RCC 7860 (cell line): ENCODE results near the gene SRGAP1.

ENCODE experiments used
- DNase-seq: peaks from one replicate; pipeline ENCODE4 v3.0.0-alpha.2; 2015; ENCODE audit warnings: low spot score
- FAIRE-seq: peaks from 2 replicates; lab custom pipeline; 2012; peaks lifted over from hg19 to GRCh38; lab: Jason Lieb, UNC

SRGAP1 gene

DNA sequence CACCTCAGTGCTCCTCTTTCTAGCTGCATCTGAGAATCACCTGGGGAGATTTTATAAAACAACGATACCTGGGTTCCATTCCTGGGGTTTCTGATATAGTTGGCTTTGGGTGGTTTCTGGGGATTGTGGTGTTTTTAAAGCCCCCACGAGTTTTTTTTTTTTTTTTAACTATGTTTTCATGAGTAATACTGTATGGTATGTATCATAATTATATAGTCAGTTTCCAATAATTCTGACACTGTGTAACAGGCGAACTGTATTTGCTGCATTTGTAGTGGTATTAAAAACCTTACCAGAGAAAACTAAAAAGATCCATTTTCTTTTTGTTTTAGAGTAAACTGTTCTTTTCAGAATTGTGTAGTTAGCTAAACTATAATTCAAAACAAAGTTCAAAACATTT lies 84.9 kb downstream of the SRGAP1 start:
- FAIRE-seq (no peak), DNase-seq (no peak)

- no peak for FAIRE-seq
- no peak for DNase-seq
Observed at GRCh38 chr12:63930971-63931370, 86.5 kb downstream of the SRGAP1 start.

DNA sequence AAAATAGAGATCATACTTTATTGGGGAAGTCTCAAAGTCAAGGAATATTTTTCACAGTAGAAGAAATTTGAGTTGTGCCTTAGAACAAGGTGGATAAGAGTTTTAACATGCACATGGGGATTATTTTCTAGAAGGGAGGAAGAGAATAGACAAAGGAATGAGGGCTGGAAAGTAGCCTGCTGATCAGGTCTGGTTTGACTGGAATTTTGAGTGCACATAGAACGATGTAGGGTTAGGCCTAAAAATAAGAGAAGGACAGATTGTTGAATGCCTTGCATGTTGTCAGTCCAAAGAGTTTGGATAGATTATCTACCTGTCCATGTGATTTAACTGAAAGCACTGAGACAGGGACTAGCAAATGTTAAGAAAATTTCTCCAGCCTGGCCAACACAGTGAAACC lies 87.2 kb downstream of the SRGAP1 start:
- DNase-seq, result no peak
- FAIRE-seq, result no peak

DNA sequence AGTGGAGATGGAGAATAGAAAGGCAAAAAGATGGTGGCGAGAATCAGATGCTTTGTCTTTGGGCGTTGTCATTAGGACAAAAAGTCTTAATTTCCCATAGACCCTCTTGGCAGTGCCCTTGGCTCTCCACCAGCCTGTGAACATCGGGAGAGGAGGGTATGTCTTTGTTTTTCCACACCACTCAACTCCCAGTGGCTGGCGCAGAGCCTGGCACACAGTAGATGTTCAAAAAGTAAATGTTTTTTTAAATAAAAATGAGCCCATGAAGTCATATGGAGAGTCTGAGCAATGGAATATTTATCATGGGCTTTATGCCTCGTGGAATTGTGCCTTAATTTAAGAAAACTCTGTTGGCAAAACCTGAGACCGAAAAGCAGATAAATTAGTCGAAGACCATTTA lies 90.4 kb downstream of the SRGAP1 start:
- FAIRE-seq, result no peak
- DNase-seq, result no peak

GRCh38 chr12:63935361-63935760 lies 90.9 kb downstream of the SRGAP1 start:
- no peak for DNase-seq
- FAIRE-seq, result no peak

DNA sequence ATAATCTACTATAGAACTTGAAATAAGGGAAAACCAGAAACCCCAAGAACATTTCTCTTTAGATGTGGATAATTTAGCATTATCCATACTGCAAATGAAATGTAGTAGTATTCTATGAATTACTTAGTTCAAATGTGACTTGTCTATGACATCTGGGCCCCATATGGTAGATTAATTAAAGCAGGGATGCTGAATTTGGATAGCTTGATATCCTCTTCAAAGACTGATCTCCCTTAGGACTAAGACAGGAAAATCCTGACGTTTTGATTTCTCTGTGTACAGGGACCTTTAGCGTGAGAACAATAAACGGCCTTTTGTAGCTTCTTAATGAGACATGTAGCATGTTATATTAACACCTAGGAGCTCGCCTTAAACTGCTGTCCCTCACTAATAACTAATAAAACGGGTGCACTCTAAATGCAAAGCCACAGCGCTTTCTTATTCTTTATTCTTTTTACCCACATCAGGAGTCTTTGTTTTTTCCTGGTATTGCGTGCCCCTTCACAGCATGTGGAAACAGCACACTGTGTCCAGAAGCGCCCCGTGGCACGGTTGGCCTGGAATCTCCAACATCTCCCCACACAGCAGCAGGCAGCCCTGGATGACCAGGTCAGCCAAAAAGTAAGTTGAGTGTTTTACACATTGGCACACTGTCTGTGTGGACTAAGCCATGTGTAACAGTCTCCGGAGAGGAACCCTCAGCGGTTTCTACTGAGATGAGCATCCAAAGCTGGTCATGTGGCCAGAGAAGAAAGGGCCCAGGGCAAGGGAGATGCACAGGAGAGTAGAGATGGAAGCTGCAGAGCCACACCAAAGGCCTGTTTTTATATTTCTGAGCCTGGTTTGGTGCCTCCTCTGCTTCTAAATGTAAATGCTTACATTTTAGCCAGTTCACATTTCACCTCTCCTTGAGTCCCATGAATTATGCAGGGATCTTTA lies 93.1 kb downstream of the SRGAP1 start:
- DNase-seq, result no peak
- no peak for FAIRE-seq

GRCh38 chr12:63940310-63941005 lies 96.0 kb downstream of the SRGAP1 start:
- DNase-seq (no peak), FAIRE-seq (no peak)

GRCh38 chr12:63941166-63941800 lies 96.8 kb downstream of the SRGAP1 start:
- DNase-seq (no peak), FAIRE-seq (no peak)

DNA sequence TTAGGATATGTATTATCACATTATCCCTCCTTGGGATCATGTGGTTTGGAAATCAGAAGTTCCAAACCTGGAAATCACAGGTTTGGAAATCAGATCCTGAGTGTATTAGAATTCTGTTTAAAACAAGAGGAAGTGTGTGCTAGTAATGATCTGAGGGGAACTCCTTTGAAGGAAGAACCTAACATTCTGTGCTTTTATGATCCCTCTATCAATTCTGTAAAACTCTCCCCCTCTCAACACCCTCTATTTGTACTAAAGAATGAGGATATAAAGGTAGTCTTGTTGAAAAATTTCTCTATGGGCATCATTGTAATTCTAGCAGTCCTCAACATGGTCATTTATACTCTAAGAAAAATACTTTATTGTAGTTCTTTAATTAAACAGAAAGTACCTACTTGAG lies 97.4 kb downstream of the SRGAP1 start:
- no peak for FAIRE-seq
- DNase-seq, result no peak

GRCh38 chr12:63942464-63943241 lies 98.2 kb downstream of the SRGAP1 start:
- FAIRE-seq, result no peak
- DNase-seq, result no peak

DNA sequence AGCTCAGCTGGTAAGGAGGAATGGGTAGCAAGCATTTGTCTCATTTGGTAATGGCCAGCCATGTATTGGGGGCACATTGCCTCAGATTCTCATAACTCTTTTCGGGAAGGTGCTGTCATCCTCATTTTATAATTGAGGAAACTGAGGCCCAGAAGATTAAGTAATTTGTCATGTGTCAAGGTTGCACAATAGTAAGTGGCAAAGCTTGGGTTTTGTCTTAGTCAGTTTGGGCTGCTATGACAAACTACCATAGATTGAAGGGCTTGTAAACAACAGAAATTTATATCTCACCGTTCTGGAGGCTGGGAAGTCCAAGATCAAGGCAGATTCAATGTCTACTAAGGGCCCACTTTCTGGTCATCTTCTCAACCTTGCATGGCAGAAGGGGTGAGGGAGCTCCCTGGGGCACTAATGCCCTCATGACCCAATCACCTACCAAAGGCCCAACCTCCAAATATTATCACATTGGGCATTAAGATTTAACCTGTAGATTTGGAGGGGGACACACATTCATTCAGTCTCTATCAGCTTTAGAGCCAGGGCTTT lies 99.6 kb downstream of the SRGAP1 start:
- no peak for DNase-seq

GRCh38 chr12:63944586-63945228 lies 100.2 kb downstream of the SRGAP1 start:
- FAIRE-seq (no peak), DNase-seq (no peak)

More for the DNA sequence above, 99.6 kb downstream of the SRGAP1 start:
- FAIRE-seq, result no peak

DNA sequence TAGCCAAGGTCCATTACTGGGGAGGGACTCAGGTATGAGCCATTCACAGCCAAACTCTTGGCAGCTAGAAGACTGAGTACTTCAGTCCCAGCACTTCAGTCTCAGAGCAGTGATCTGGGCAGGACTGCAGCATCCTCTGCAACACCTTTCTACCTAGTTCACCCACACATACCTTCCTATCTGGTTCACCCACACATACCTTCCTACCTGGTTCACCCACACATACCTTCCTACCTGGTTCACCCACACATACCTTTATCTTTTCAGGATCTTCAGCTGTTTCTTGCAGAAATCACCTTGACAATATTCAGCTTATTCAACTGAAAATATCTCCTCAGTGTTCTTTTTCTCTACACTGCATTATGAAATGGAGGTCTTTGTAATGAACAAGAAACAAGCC lies 101.3 kb downstream of the SRGAP1 start:
- no peak for DNase-seq
- FAIRE-seq, result no peak

DNA sequence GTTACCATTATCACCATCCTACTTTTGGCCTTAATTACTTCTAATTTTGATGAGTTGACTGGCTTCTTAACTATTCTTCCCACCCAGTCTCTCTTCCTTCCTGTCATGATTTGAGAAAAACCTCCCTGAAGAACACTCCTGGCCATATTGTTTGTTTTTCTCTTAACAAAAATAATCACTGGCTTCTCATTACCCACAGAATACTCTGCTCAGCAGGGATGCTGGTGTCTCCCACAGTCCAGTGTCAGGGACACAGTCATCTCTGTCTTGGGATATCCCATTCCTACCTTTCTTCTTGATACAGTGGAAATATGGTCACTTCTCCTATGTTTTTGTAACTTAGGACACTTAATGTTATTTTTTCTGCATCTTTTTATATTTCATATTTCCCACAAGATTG lies 103.7 kb downstream of the SRGAP1 start:
- FAIRE-seq, result no peak
- no peak for DNase-seq

- FAIRE-seq (no peak), DNase-seq (no peak)
Observed at GRCh38 chr12:63949902-63950301, 105.4 kb downstream of the SRGAP1 start.

GRCh38 chr12:63952995-63953394 lies 108.5 kb downstream of the SRGAP1 start:
- no peak for DNase-seq
- no peak for FAIRE-seq

DNA sequence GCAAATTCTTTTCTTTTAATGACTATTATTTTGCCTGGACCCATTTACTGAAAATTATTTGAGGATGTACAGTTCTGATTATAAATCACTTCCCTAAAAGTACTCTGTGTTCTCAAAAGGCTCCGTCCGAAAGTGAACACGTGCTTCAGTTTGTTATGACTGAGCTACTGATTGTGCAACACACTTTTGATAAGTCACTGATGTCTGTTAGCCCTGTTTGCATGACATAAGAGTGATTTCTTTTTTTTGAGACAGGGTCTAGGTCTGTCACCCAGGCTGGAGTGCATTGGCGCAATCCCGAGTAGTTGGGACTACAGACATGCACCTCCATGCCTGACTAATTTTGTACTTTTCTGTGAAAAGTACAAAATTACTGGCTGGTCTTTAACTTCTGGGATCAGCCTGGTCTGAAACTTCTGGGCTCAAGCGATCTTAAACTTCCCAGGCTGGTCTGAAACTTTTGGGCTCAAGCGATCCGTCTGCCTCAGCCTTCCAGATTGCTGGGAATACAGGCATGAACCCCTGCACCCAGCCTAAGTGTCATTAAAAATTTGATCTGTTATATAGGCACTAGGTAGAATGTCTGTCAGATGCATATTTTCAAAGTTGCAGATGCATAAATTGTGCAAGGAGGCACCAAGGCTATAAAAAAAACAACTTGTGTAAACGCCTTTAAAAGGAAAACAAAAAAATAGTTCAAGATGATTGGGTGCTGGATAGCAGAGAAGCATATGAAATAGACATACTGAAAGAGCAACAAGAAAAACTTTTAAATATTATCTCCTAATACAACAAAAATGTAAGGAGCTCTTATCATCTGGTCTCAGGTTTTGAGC lies 111.5 kb downstream of the SRGAP1 start:
- FAIRE-seq, result no peak
- DNase-seq, result no peak

- FAIRE-seq (no peak), DNase-seq (no peak)
Observed at GRCh38 chr12:63957496-63957895, 113.0 kb downstream of the SRGAP1 start.

DNA sequence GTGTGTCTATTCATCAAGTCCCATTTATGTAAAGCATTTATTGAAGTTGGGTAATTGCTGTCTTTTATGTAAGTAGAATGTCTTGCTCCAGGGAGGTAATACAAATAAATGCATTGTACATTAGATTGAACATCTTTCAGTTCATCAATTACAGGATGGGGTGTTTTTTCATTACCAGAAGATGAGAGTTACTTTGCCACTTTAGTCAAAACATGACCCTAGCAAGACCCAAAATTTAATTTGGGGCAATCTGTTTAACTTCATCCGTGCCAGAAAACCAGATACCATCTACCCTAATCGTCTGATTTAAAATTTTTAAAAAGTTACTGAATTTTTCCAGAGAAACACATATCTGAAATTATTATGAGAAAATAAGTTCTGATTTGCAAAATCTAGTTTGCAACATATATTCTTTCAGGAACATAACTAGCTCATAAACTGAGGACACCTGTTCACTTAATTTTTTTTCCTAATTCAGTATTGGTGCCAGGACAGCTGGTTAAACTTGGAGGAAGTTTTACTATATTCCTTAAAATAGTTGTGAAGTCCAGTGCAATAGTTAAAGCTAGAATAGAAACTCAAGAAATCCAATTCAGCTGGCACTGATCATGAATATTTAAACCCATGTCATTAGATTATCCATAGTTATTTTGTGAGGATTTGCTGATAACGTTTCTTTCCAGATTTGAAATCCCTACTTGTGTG lies 114.5 kb downstream of the SRGAP1 start:
- no peak for FAIRE-seq
- no peak for DNase-seq
